A673 (cell line): Measurements from ENCODE around the gene MMP3. TPM values are rescaled to one million over a fixed set of nuclear protein-coding genes. Genes with fewer than 3 reads are reported as not detected.

Experiments
- BruUV-seq: library from RNA; stranded (reverse); fragments of 400-500 nt; replicated peaks from 2 replicates; lab custom pipeline; 2021; lab: Mats Ljungman, UMichigan
- CTCF ChIA-PET: fragments of 300-600 bp; sonication (Branson Sonifier 250); formaldehyde crosslinking; loops from one replicate; lab custom pipeline; 2022; ENCODE audit warnings: antibody characterized with exemption; lab: Charles Lee
- POLR2A ChIA-PET: fragments of 300-600 bp; sonication (Branson Sonifier 250); formaldehyde crosslinking; loops from one replicate; lab custom pipeline; 2022; ENCODE audit warnings: antibody characterized with exemption; ENCODE audit not compliant: low non-redundant PET; lab: Charles Lee
- DNase-seq: peaks from one replicate; pipeline ENCODE4 v3.0.0-alpha.2; 2015; ENCODE audit warnings: low spot score
- H3K27ac ChIP-seq: fragments of 200-600 bp; sonication (generic); 2 replicates; pipeline ENCODE4 v1.5.1; 2016; ENCODE audit warnings: mixed run types, low read depth, mild to moderate bottlenecking, mixed read lengths, antibody characterized with exemption, low read length; ENCODE audit not compliant: poor library complexity, severe bottlenecking
- H3K27me3 ChIP-seq: fragments of 200-600 bp; sonication (generic); replicated peaks from 2 replicates; pipeline ENCODE4 v1.6.1; 2017; ENCODE audit warnings: mixed run types, low read depth, mild to moderate bottlenecking, mixed read lengths, antibody characterized with exemption, low read length; ENCODE audit not compliant: insufficient read depth, poor library complexity
- H3K36me3 ChIP-seq: fragments of 200-600 bp; sonication (generic); 2 replicates; pipeline ENCODE4 v1.6.1; 2016; ENCODE audit warnings: mixed run types, mild to moderate bottlenecking, mixed read lengths, antibody characterized with exemption, low read length; ENCODE audit not compliant: insufficient read depth, poor library complexity, severe bottlenecking
- H3K4me1 ChIP-seq: fragments of 200-600 bp; sonication (generic); 2 replicates; pipeline ENCODE4 v1.6.1; 2017; ENCODE audit warnings: mixed run types, mild to moderate bottlenecking, mixed read lengths, antibody characterized with exemption, low read length; ENCODE audit not compliant: insufficient read depth, poor library complexity, severe bottlenecking
- H3K4me3 ChIP-seq: fragments of 200-600 bp; sonication (generic); 2 replicates; pipeline ENCODE4 v1.5.1; 2016; ENCODE audit warnings: low read depth, mixed run types, mild to moderate bottlenecking, mixed read lengths, low read length; ENCODE audit not compliant: poor library complexity, severe bottlenecking
- H3K9me3 ChIP-seq: fragments of 200-600 bp; sonication (generic); 2 replicates; pipeline ENCODE4 v1.6.1; 2016; ENCODE audit warnings: mixed run types, low read depth, mild to moderate bottlenecking, mixed read lengths, antibody characterized with exemption, low read length; ENCODE audit not compliant: poor library complexity, severe bottlenecking
- EZH2 ChIP-seq: fragments of 200-600 bp; sonication (generic); IDR thresholded peaks from 2 replicates; pipeline ENCODE4 v1.6.1; 2017; ENCODE audit warnings: borderline replicate concordance, low read depth, mild to moderate bottlenecking, mixed read lengths, antibody characterized with exemption, low read length; ENCODE audit not compliant: poor library complexity, severe bottlenecking
- intact Hi-C: fragments of 100-400 bp; cut with micrococcal nuclease; formaldehyde crosslinking; loops from one replicate; pipeline ENCODE4 v1.10.0; 2022; ENCODE audit not compliant: unreplicated experiment
- total RNA-seq: library from RNA; stranded (reverse); gene quantifications from 2 replicates; pipeline ENCODE4 v1.2.3, GENCODE V29; 2021
- TF ChIP-seq, protein P1 (sequence below): fragments of 300-800, 200-600 bp; sonication (generic); conservative IDR thresholded peaks from 2 replicates; pipeline ENCODE4 v1.5.1; 2017; ENCODE audit warnings: low read depth, mild to moderate bottlenecking, antibody characterized with exemption, low read length, moderate library complexity, mixed read lengths

Gene MMP3
- total RNA-seq, 1 experiment from 2014 or later = 1.3 TPM

DNA sequence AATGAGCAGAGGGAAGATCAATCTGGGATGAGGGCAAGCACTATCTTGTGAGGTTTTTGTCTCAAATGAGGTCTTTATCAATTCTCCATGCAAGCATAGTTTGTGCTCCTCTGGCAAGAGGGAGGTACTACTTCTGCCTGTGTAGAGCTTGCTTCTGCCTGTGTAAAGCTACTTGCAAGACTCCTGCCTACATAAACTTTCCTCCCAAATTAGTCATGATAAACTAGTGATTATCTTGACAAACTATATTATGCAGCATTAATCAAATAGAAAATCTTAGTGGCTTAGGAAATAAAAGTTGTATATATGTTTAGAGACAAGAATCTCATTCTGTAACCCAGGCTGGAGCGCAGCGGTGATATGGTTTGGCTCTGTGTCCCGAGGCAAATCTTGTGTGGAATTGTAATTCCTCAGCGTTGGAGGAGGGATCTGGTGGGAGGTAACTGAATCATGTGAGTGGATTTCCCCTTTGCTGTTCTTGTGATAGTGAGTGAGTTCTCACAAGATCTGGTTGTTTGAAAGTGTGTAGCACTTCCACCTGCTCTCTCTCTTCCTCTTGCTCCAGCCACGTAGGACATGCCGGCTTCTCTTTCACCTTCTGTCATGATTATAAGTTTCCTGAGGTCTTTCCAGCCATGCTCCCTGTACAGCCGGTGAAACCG, 54.9 kb downstream of the MMP3 start:
- TF ChIP-seq, protein P1, sequence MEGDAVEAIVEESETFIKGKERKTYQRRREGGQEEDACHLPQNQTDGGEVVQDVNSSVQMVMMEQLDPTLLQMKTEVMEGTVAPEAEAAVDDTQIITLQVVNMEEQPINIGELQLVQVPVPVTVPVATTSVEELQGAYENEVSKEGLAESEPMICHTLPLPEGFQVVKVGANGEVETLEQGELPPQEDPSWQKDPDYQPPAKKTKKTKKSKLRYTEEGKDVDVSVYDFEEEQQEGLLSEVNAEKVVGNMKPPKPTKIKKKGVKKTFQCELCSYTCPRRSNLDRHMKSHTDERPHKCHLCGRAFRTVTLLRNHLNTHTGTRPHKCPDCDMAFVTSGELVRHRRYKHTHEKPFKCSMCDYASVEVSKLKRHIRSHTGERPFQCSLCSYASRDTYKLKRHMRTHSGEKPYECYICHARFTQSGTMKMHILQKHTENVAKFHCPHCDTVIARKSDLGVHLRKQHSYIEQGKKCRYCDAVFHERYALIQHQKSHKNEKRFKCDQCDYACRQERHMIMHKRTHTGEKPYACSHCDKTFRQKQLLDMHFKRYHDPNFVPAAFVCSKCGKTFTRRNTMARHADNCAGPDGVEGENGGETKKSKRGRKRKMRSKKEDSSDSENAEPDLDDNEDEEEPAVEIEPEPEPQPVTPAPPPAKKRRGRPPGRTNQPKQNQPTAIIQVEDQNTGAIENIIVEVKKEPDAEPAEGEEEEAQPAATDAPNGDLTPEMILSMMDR = no peak
- no peak for TF ChIP-seq EZH2
- intact Hi-C loops = no loop called here
- no TSS peak for BruUV-seq
- DNase-seq = no peak
- Histone ChIP-seq H3K27ac (no peak overlapping the region), H3K9me3 (no peaks in the 10 kb centered on the region), H3K27me3 (no peaks in the 10 kb centered on the region), H3K4me3 (no peak overlapping the region), H3K36me3 (no peaks in the 10 kb centered on the region), H3K4me1 (no peaks in the 10 kb centered on the region)
- ChIA-PET CTCF (no interaction called here), POLR2A (no interaction called here)

Other genes starting within 250 kb of the MMP3 start
- not detected in 2 replicates for gene MMP20, start 218.3 kb downstream of the MMP3 start, total RNA-seq
- not detected in 2 replicates for gene MMP27, start 137.8 kb downstream of the MMP3 start, total RNA-seq
- 0.21 and 0.33 TPM in 2 replicates for gene MMP8, start 118.7 kb downstream of the MMP3 start, total RNA-seq
- 4.0 TPM in 2 replicates for gene MMP10, start 63.0 kb downstream of the MMP3 start, total RNA-seq
- 610 and 815 TPM in 2 replicates for gene MMP1, start 45.4 kb downstream of the MMP3 start, total RNA-seq
- 0.19 TPM in 1 of 2 replicates, not detected in the other for gene MMP12, start 31.4 kb upstream of the MMP3 start, total RNA-seq
- gene MMP13, start 112.1 kb upstream of the MMP3 start, total RNA-seq = not detected in 2 replicates
- gene DCUN1D5, start 248.6 kb upstream of the MMP3 start, total RNA-seq = 92.3 and 102 TPM in 2 replicates